DOHH2 (cell line): Measurements from ENCODE around the gene SRMS.

ENCODE experiments used
- CTCF ChIP-seq: fragments of 200-600 bp; sonication (generic); IDR thresholded peaks from one replicate; pipeline ENCODE4 v1.5.1; 2014; ENCODE audit warnings: antibody characterized with exemption, mild to moderate bottlenecking, low read depth, low read length; ENCODE audit not compliant: poor library complexity, severe bottlenecking
- EZH2phosphoT487 ChIP-seq: fragments of 200-600 bp; sonication (generic); IDR thresholded peaks from 2 replicates; pipeline ENCODE4 v1.6.1; 2017; ENCODE audit warnings: borderline replicate concordance, mild to moderate bottlenecking, antibody characterized with exemption, low read length, moderate library complexity, mixed read lengths

GRCh38 chr20:63493563-63494020 lies 54.0 kb downstream of the SRMS start:
- TF ChIP-seq CTCF (no peak), EZH2phosphoT487 (no peak)
